SU-DHL-6 (cell line): ENCODE data around the gene NEURL1B.

Source experiments
- H2AFZ ChIP-seq: fragments of 200-600 bp; sonication (generic); 2 replicates; pipeline ENCODE4 v1.6.1; 2014; ENCODE audit warnings: low read depth, mild to moderate bottlenecking, moderate library complexity, mixed read lengths, antibody characterized with exemption, low read length; ENCODE audit not compliant: severe bottlenecking
- H3F3A ChIP-seq: fragments of 200-600 bp; shearing (Covaris generic); 2 replicates; pipeline ENCODE4 v1.6.0; 2016; ENCODE audit warnings: antibody characterized with exemption, mild to moderate bottlenecking; ENCODE audit not compliant: insufficient read depth
- H3K27ac ChIP-seq: fragments of 200-600 bp; sonication (generic); 2 replicates; pipeline ENCODE4 v1.5.1; 2016; ENCODE audit warnings: low read depth, mild to moderate bottlenecking, low read length, moderate library complexity, mixed read lengths
- H3K27me3 ChIP-seq: fragments of 200-600 bp; sonication (generic), shearing (Covaris generic); 2 replicates; pipeline ENCODE4 v1.6.0; 2014; ENCODE audit warnings: mild to moderate bottlenecking, low read length
- H3K36me3 ChIP-seq: fragments of 200-600 bp; sonication (generic); 2 replicates; pipeline ENCODE4 v1.6.1; 2014; ENCODE audit warnings: mild to moderate bottlenecking, low read length, mixed read lengths
- H3K4me2 ChIP-seq: fragments of 300-600, 200-600 bp; shearing (Covaris generic), sonication (generic); 2 replicates; pipeline ENCODE4 v1.6.0; 2014; ENCODE audit warnings: low read length, low read depth, mild to moderate bottlenecking; ENCODE audit not compliant: poor library complexity, severe bottlenecking
- H3K4me3 ChIP-seq: fragments of 200-600 bp; sonication (generic); 2 replicates; pipeline ENCODE4 v1.5.1; 2014; ENCODE audit warnings: antibody characterized with exemption, low read length, mild to moderate bottlenecking, mixed read lengths; ENCODE audit not compliant: insufficient read depth, poor library complexity, severe bottlenecking
- H3K79me2 ChIP-seq: fragments of 200-600 bp; sonication (generic); 2 replicates; pipeline ENCODE4 v1.6.1; 2014; ENCODE audit warnings: mild to moderate bottlenecking, low read length, moderate library complexity; ENCODE audit not compliant: insufficient read depth
- H3K9ac ChIP-seq: fragments of 200-600 bp; sonication (generic); 2 replicates; pipeline ENCODE4 v1.7.0; 2014; ENCODE audit warnings: mild to moderate bottlenecking, low read length
- H3K9me2 ChIP-seq: fragments of 200-600 bp; sonication (generic); replicated peaks from 2 replicates; pipeline ENCODE4 v1.6.1; 2014; ENCODE audit warnings: low read length; ENCODE audit not compliant: insufficient read depth
- H3K9me3 ChIP-seq: fragments of 200-600 bp; sonication (generic); 2 replicates; pipeline ENCODE4 v1.6.1; 2014; ENCODE audit warnings: low read length, mixed read lengths; ENCODE audit not compliant: insufficient read depth
- H4K20me1 ChIP-seq: fragments of 200-600 bp; sonication (generic); 2 replicates; pipeline ENCODE4 v1.6.1; 2014; ENCODE audit warnings: low read depth, mild to moderate bottlenecking, antibody characterized with exemption, low read length, moderate library complexity, mixed read lengths
- EZH2phosphoT487 ChIP-seq: fragments of 200-600 bp; sonication (generic), shearing (Covaris generic); conservative IDR thresholded peaks from 2 replicates; pipeline ENCODE4 v1.6.1; 2018; ENCODE audit warnings: mild to moderate bottlenecking, antibody characterized with exemption, low read length, moderate library complexity, mixed read lengths
- TF ChIP-seq, protein P1 (sequence below): fragments of 200-600 bp; sonication (generic); IDR thresholded peaks from one replicate; pipeline ENCODE4 v1.5.1; 2017; ENCODE audit warnings: antibody characterized with exemption, mild to moderate bottlenecking, low read length, moderate library complexity; ENCODE audit not compliant: insufficient read depth, poor library complexity, severe bottlenecking

Gene NEURL1B

DNA sequence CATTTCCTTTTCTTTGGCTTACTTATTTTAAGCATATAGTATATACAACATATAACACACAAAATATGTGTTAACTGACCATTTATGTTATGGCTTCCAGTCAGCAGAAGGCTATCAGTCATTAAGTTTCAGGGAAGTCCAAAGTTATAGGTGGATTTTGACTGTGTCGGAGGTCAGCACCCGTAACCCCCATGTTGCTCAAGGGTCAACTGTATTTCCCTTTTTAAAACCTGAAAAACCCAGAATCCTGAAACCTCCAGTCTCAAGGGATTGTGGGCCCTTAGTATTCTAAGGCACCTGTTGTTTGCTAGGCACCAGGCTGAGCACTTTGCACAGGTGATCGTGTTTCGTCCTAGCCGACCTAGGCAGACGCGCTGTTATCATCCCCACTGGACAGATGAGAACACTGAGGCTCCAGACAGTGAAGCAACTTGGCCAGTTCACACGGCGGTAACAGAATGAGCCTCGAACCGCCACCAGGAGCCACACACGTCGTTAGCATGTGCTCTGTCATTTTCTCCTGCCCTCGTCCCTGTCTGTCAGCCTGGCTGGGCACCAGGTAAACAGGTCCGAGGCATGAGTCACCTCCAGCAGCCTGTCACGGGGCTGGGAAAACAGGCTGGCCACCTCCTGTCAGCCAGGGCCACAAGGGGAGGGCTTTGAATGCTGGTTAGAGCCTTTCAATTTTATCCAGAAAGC is 90.1 kb downstream of the NEURL1B start:
- Histone ChIP-seq H4K20me1 (no peaks in the 10 kb centered on the region), H3F3A (no peaks in the 10 kb centered on the region), H3K36me3 (no peaks in the 10 kb centered on the region), H3K4me2 (no peak overlapping the region), H3K9me3 (no peaks in the 10 kb centered on the region), H3K27me3 (no peaks in the 10 kb centered on the region), H3K4me3 (no peak overlapping the region), H3K27ac (no peak overlapping the region), H3K9ac (no peak overlapping the region), H3K79me2 (no peaks in the 10 kb centered on the region), H2AFZ (no peak overlapping the region), H3K9me2 (no peaks in the 10 kb centered on the region)
- TF ChIP-seq EZH2phosphoT487: no peak
- TF ChIP-seq, protein P1, sequence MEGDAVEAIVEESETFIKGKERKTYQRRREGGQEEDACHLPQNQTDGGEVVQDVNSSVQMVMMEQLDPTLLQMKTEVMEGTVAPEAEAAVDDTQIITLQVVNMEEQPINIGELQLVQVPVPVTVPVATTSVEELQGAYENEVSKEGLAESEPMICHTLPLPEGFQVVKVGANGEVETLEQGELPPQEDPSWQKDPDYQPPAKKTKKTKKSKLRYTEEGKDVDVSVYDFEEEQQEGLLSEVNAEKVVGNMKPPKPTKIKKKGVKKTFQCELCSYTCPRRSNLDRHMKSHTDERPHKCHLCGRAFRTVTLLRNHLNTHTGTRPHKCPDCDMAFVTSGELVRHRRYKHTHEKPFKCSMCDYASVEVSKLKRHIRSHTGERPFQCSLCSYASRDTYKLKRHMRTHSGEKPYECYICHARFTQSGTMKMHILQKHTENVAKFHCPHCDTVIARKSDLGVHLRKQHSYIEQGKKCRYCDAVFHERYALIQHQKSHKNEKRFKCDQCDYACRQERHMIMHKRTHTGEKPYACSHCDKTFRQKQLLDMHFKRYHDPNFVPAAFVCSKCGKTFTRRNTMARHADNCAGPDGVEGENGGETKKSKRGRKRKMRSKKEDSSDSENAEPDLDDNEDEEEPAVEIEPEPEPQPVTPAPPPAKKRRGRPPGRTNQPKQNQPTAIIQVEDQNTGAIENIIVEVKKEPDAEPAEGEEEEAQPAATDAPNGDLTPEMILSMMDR: no peak

DNA sequence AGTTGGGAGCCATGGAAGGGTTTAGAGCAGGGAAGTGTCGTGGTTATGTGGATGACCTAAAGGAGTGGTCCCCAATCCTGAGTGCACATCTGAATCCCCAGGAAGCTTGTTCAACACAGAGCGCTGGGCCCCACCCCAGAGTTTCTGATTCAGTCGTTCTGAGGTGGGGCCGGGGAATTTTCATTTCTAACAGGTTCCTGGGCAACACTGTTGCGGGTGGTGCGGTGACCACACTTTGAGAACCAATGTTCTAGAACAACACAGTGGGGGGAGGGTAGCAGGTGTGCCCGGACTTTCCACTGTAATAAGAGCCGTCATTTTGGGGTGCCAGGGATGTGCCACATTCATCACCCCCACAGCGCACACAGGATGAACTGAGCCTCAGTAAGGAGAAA is 90.6 kb downstream of the NEURL1B start:
- Histone ChIP-seq H3K4me2 (no peak overlapping the region), H3F3A (no peaks in the 10 kb centered on the region), H3K9me3 (no peaks in the 10 kb centered on the region), H3K9me2 (no peaks in the 10 kb centered on the region), H3K4me3 (no peak overlapping the region), H4K20me1 (no peaks in the 10 kb centered on the region), H3K79me2 (no peaks in the 10 kb centered on the region), H3K9ac (no peak overlapping the region), H3K27me3 (no peaks in the 10 kb centered on the region), H2AFZ (no peak overlapping the region), H3K27ac (no peak overlapping the region), H3K36me3 (no peaks in the 10 kb centered on the region)
- TF ChIP-seq EZH2phosphoT487: no peak
- TF ChIP-seq, protein P1: no peak

DNA sequence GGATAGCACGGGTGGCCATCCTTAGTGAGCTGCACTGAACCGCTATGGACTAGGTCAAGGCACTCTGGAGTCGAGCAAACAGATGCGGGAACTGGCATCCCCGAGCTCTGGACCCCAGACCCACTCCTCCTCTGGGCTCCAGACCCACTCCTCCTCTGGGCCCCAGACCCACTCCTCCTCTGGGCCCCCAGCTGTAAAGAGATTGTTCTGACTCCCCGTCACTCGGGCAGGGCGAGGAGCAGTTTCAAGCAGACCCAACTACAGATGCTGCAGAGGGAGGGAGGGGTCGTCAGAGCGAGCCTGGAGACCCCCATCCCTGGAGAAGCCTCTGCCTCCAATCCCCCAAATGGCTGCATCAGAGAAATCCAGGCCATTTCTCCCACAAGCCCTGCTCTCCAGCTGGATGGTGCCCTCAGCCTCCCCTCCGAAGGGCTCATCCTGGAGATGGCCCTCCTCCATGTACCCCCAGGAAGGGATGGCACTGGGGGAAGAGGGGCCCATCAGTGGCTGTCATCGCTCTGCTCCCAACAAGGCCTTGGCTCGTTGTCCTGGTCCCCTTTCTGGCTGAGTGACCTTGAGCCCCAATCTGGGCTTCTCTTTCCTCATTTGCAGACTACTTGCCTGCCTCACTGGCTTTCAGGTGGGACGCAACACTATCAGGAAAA is 91.3 kb downstream of the NEURL1B start:
- no peak overlapping the region for H2AFZ ChIP-seq
- H3K9ac ChIP-seq: no peak overlapping the region
- H3K9me3 ChIP-seq: no peaks in the 10 kb centered on the region
- H3K27ac ChIP-seq: no peak overlapping the region
- H3K27me3 ChIP-seq: no peaks in the 10 kb centered on the region
- no peaks in the 10 kb centered on the region for H3K36me3 ChIP-seq
- H4K20me1 ChIP-seq: no peaks in the 10 kb centered on the region
- H3K9me2 ChIP-seq: no peaks in the 10 kb centered on the region
- no peaks in the 10 kb centered on the region for H3F3A ChIP-seq
- H3K79me2 ChIP-seq: no peaks in the 10 kb centered on the region
- H3K4me3 ChIP-seq: no peak overlapping the region
- no peak overlapping the region for H3K4me2 ChIP-seq
- no peak for TF ChIP-seq EZH2phosphoT487
- TF ChIP-seq, protein P1: no peak
